HG02678 (cell line): Measurements from ENCODE around the gene NDUFV2.
"Not testable (repeated sequence)": the region's sequence is repeated elsewhere in the genome, so short reads cannot be mapped to it uniquely, and the experiment has no call there.

Source experiments
- ATAC-seq: cut with Tn5 transposase; IDR thresholded peaks from one replicate; pipeline ENCODE4 v1.9.1; 2021; ENCODE audit warnings: mild to moderate bottlenecking, moderate library complexity; ENCODE audit not compliant: unreplicated experiment

The NDUFV2 gene

GRCh38 chr18:9148203-9148552 lies 45.7 kb downstream of the NDUFV2 start:
- no peak for ATAC-seq

DNA sequence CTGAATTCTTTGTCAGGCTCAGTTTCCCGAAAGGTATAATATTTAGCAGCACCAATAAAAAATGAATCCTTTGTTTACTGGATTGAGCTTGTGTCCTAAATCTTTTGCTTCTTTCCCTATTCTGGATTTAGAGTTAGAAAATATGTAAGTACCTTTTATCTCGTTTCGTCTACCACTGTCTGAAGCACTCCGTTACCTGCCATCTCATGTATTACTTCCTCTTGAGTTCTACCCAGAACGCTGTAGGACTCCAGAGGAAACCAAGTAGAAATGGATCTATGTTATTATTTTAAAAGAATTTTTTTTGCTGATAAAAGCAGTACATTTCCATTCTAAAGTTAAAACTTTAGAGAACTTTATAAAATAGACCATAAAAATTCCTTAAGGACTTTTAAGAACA lies 47.6 kb downstream of the NDUFV2 start:
- no peak for ATAC-seq

- ATAC-seq, result no peak
Observed at GRCh38 chr18:9153256-9153655, 50.8 kb downstream of the NDUFV2 start.

GRCh38 chr18:9156604-9157249 lies 54.2 kb downstream of the NDUFV2 start:
- ATAC-seq, result no peak

DNA sequence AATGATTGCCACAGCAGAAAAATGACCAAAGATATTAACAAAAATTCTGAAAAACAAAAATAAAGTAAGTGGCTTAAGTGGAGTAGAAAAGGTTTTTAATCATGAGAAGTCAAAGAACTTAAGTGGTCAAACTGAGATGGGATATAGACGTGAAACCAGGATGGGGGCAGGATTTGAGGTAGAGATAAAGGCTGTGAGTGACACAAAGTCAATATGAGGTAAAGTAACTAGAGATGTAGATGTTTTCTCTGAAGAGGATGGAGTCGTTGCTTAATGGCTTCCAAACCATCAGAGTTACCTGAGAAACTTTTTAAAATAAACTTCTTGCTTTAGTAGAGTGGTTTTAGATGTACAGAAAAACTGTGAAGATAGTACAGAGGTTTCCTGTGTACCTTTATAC lies 55.3 kb downstream of the NDUFV2 start:
- no peak for ATAC-seq

GRCh38 chr18:9160014-9160413 lies 57.5 kb downstream of the NDUFV2 start:
- no peak for ATAC-seq

GRCh38 chr18:9162663-9163062 lies 60.2 kb downstream of the NDUFV2 start:
- ATAC-seq, result not testable (repeated sequence)

DNA sequence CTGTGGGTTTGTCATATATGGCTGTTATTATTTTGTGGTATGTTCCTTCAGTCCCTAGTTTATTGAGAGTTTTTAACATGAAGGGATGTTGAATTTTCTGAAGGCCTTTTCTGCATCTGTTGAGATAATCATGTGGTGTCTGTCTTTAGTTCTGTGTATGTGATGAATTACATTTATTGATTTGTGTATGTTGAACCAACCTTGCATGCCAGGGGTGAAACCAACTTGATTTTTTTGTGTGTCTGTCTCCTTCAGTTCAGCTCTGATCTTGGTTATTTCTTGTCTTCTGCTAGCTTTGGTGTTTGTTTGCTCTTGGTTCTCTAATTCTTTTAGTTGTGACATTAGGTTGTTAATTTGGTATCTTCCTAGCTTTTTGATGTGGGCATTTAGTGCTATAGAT lies 61.6 kb downstream of the NDUFV2 start:
- not testable (repeated sequence) for ATAC-seq

- ATAC-seq, result not testable (repeated sequence)
Observed at GRCh38 chr18:9165883-9166282, 63.4 kb downstream of the NDUFV2 start.

DNA sequence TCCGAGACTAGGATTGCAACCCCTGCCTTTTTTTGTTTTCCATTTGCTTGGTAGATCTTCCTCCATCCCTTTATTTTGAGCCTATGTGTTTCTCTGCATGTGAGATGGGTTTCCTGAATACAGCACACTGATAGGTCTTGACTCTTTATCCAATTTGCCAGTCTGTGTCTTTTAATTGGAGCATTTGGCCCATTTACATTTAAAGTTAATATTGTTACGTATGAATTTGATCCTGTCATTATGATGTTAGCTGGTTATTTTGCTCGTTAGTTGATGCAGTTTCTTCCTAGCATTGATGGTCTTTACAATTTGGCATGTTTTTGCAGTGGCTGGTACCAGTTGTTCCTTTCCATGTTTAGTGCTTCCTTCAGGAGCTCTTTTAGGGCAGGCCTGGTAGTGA lies 67.0 kb downstream of the NDUFV2 start:
- ATAC-seq, result not testable (repeated sequence)

DNA sequence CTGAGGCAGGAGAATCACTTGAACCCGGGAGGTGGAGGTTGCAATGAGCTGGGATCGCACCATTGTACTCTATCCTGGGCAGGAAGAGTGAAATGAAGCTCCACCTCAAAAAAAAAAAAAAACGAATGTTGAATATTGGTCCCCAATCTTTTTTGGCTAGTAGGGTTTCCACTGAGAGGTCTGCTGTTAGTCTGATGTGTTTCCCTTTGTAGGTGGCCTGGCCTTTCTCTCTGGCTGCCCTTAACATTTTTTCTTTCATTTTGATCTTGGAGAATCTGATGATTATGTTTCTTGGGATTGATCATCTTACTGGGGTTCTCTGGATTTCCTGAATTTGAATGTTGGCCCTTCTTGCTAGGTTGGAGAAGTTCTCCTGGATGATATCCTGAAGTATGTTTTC lies 69.4 kb downstream of the NDUFV2 start:
- not testable (repeated sequence) for ATAC-seq

GRCh38 chr18:9172506-9173127 lies 70.1 kb downstream of the NDUFV2 start:
- ATAC-seq, result no peak

DNA sequence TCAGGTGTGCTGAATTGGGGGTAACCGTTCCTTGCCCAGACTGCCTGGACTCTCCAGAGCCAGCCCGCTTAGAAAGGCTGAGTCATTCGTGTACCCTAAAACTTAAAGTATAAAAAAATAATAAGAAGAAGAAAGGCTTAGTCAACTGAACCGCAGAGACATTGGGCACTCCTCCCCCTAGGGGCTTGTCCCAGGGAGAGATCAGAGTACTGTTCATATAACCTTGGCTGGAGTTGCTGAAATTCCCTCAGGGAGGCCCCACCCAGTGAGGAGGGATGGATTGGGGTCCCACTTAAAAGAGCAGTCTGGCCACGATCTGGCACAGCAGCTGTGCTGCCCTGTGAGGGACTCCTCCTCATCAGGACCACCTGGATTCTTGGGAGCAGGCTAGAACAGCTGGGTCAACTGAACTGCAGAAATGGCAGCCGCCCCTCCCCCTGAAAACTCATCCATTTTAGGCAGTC lies 71.3 kb downstream of the NDUFV2 start:
- no peak for ATAC-seq

DNA sequence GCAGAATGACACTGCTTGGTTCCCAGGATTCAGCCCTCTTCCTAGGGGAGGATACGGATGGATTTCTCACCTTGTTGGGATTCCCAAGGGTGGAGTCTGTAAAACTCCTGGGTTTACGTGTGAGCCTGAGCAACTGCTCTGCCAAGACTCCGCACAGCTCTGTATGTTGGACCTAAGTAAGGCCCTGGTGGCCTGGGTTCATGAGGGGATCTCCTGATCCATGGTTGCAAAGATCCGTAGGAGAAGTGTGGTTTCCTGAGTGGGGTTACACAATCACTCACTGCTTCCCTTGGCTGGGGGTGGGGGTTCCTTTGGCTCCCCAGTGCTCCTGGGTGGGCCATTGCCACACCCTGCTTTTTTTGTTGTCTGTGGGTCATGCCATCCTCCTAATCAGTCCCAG lies 71.8 kb downstream of the NDUFV2 start:
- no peak for ATAC-seq

GRCh38 chr18:9175115-9175514 lies 72.6 kb downstream of the NDUFV2 start:
- no peak for ATAC-seq

- ATAC-seq, result no peak
Observed at GRCh38 chr18:9177031-9177430, 74.5 kb downstream of the NDUFV2 start.

DNA sequence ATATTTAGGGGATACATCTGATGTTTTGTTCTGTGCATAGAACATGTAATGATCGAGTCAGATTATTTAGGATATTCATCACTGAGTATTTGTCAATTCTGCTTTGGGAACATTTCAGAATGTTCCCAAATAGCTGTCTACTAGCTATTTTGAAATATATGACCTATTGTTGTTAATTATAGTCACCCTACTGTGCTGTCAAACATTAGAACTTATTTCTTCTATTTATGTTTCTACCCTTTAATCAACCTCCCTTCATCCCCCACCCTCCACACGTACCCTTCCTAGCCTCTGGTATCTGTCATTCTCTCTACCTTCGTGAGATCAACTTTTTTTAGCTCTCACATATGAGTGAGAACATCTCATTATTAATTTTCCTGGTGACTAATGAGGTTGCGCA lies 75.0 kb downstream of the NDUFV2 start:
- ATAC-seq, result no peak

DNA sequence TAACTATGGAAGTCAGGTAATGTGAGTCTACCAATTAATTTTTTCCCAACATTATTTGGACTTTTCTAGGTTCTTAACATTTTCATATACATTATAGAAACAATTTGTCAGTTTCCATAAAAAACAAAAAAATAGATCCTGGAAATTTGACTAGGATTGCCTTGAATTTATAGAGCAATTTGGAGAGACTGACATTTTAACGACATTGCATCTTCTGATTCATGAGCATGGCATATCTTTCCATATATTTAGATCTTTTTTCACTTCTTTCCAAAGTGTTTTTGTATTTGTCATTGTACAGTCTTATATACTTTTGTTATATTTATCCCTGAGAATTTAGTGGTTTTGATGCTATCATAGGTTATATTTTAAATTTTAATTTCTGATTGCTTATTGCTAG lies 76.1 kb downstream of the NDUFV2 start:
- ATAC-seq, result no peak

DNA sequence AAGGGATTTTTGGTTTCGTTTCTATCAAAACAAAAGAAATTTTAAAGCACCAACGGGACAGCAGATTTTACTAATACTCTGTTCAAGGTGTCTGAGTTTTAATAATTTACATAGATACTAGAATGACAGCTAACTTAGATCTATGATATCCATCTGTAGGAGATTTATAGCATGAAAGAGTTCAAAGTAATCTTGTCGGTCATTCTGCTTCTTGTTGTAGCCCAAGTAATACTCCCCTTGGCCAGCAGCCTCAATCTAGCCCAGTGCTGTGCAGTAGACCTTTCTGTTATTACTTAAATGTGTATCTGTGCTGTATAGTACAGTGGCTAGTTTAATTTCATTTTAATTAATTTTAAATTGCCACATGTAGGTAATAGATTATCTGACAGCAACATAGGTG lies 78.8 kb downstream of the NDUFV2 start:
- no peak for ATAC-seq

DNA sequence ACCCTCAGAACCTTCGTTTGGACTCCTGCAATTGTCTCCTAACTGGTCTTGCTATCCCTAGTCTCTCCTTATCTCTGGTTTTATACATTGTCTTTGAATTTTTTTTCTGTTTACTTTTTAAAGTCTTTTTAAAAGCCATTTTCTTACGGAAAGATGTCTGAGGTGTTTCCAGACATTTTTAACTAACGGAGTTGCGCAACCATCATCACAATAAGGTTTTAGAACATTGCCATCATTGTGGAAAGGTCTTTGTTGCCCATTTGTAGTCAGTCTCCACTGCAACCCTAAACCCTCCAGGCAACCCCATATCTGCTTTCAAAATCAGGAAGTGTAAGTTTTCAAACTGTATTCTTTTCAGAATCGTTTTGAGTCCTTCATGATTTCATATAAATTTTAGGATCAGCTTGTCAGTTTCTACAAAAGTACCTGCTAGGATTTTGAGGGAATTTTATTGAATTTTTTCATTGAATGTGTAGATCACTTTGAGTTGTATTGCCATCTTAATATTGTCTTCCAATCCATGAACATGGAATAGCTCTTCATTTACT lies 80.4 kb downstream of the NDUFV2 start:
- ATAC-seq, result no peak
